ENCODE measurements around the gene BRPF1.

DNA sequence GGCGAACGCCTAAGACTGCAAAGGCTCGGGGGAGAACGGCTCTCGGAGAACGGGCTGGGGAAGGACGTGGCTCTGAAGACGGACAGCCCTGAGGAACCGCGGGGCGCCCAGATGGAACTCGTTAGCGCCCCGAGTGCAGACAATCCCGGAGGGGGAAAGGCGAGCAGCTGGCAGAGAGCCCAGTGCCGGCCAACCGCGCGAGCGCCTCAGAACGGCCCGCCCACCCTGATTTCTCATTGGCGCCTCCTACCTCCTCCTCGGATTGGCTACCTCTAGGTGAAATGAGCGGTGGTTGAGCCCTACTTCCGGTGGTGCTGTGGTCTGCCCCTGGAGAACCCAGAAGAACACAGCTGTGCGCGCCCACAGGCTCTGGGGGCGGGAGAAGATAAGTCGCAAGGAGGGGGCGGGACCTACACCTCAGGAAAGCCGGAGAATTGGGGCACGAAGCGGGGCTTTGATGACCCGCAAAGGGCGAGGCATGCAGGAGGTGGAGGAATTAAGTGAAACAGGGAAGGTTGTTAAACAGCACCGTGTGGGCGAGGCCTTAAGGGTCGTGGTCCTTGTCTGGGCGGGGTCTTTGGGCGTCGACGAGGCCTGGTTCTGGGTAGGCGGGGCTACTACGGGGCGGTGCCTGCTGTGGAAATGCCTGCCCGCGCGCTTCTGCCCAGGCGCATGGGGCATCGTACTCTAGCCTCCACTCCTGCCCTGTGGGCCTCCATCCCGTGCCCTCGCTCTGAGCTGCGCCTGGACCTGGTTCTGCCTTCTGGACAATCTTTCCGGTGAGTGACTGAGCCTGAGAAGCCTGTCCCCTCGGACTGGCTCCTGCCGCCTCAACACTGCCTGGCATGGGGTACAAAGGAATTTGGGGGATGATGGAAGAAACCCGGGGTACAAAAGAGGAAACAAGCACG, 18.4 kb downstream of the BRPF1 start, which contains the start of gene OGG1:
- TF ChIP-seq, protein P1, sequence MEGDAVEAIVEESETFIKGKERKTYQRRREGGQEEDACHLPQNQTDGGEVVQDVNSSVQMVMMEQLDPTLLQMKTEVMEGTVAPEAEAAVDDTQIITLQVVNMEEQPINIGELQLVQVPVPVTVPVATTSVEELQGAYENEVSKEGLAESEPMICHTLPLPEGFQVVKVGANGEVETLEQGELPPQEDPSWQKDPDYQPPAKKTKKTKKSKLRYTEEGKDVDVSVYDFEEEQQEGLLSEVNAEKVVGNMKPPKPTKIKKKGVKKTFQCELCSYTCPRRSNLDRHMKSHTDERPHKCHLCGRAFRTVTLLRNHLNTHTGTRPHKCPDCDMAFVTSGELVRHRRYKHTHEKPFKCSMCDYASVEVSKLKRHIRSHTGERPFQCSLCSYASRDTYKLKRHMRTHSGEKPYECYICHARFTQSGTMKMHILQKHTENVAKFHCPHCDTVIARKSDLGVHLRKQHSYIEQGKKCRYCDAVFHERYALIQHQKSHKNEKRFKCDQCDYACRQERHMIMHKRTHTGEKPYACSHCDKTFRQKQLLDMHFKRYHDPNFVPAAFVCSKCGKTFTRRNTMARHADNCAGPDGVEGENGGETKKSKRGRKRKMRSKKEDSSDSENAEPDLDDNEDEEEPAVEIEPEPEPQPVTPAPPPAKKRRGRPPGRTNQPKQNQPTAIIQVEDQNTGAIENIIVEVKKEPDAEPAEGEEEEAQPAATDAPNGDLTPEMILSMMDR (IDR thresholded peaks at IDR 0.05) = no peak
- no peak for TF ChIP-seq POLR2A (IDR thresholded peaks at IDR 0.05)
